Ishikawa (cell line): Measurements from ENCODE around the gene GPR55.

Experiments
- EP300 ChIP-seq: IDR thresholded peaks from 2 replicates; pipeline ENCODE4 v1.6.1; 2012; ENCODE audit warnings: borderline replicate concordance
- TF ChIP-seq, protein P1 (sequence below): IDR thresholded peaks from 2 replicates; pipeline ENCODE4 v1.6.1; 2012; ENCODE audit warnings: low read depth, mild to moderate bottlenecking

DNA sequence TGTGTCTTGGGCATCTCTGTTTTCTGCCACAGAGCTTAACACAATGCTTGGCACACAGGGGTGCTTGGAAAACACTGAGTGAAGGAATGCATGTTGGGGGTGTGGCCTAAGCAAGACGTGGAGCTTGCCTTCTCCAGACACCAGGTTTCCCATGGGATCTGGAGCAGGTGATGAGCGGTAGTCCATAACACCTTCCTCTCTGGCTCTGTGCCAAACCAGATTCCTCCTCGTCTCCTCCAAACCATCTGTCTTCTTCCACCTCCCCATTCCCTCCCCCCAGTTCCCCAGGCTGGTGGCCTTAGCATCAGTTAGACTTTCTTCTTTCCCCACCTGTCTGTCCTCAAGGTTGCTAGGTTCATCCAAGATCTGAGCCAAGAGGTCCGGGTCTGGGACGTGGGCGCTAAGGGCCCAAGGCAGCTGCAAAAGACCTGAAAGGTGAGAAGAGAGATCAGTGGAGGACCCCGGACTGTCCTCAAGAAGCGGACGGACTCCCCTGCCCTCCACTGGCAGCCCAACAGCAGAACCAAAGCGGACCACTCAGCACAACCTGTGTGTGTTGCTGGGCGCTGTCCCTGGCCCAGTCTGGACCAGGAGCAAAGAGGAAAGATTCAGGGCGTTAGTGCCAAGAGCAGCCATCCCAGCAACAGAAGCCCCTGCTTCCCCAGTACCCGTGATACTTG lies 61.5 kb downstream of the GPR55 start:
- TF ChIP-seq, protein P1, sequence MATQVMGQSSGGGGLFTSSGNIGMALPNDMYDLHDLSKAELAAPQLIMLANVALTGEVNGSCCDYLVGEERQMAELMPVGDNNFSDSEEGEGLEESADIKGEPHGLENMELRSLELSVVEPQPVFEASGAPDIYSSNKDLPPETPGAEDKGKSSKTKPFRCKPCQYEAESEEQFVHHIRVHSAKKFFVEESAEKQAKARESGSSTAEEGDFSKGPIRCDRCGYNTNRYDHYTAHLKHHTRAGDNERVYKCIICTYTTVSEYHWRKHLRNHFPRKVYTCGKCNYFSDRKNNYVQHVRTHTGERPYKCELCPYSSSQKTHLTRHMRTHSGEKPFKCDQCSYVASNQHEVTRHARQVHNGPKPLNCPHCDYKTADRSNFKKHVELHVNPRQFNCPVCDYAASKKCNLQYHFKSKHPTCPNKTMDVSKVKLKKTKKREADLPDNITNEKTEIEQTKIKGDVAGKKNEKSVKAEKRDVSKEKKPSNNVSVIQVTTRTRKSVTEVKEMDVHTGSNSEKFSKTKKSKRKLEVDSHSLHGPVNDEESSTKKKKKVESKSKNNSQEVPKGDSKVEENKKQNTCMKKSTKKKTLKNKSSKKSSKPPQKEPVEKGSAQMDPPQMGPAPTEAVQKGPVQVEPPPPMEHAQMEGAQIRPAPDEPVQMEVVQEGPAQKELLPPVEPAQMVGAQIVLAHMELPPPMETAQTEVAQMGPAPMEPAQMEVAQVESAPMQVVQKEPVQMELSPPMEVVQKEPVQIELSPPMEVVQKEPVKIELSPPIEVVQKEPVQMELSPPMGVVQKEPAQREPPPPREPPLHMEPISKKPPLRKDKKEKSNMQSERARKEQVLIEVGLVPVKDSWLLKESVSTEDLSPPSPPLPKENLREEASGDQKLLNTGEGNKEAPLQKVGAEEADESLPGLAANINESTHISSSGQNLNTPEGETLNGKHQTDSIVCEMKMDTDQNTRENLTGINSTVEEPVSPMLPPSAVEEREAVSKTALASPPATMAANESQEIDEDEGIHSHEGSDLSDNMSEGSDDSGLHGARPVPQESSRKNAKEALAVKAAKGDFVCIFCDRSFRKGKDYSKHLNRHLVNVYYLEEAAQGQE = no peak
- no peak for TF ChIP-seq EP300
